GM12864 (cell line): ENCODE data around the gene NEO1.

ENCODE experiments used
- DNase-seq: peaks from one replicate; pipeline ENCODE4 v3.0.0-alpha.2; 2011; ENCODE audit warnings: low read depth
- H3K4me3 ChIP-seq: 2 replicates; pipeline ENCODE4 v1.5.1; 2011; ENCODE audit warnings: mild to moderate bottlenecking, low read depth, low read length, control low read depth
- TF ChIP-seq, protein P1 (sequence below): IDR thresholded peaks from 2 replicates; pipeline ENCODE4 v1.5.1; 2011; ENCODE audit warnings: low read depth, mild to moderate bottlenecking, moderate library complexity, low read length, control low read depth, inconsistent platforms; ENCODE audit errors: missing control alignments

The NEO1 gene

DNA sequence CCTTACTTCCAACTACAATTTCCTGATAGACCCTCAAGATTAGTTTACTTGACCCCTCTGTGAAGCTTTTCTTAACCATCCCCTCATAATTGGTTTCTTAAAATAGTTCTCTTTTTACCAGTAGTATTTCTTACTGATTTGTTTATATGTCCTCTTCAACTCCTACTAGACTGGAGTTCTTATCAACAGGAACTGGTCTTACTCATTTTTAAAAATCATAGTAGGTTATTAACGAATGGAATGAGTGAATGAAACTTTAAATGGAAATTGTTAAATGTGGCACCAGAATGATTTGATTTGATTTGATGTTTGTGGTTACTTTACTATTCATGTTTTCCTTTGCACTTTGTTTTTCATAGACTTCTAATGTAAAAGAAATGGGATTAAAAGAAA, 91.5 kb downstream of the NEO1 start:
- no peak overlapping the region for H3K4me3 ChIP-seq
- TF ChIP-seq, protein P1, sequence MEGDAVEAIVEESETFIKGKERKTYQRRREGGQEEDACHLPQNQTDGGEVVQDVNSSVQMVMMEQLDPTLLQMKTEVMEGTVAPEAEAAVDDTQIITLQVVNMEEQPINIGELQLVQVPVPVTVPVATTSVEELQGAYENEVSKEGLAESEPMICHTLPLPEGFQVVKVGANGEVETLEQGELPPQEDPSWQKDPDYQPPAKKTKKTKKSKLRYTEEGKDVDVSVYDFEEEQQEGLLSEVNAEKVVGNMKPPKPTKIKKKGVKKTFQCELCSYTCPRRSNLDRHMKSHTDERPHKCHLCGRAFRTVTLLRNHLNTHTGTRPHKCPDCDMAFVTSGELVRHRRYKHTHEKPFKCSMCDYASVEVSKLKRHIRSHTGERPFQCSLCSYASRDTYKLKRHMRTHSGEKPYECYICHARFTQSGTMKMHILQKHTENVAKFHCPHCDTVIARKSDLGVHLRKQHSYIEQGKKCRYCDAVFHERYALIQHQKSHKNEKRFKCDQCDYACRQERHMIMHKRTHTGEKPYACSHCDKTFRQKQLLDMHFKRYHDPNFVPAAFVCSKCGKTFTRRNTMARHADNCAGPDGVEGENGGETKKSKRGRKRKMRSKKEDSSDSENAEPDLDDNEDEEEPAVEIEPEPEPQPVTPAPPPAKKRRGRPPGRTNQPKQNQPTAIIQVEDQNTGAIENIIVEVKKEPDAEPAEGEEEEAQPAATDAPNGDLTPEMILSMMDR: no peak
- no peak for DNase-seq

DNA sequence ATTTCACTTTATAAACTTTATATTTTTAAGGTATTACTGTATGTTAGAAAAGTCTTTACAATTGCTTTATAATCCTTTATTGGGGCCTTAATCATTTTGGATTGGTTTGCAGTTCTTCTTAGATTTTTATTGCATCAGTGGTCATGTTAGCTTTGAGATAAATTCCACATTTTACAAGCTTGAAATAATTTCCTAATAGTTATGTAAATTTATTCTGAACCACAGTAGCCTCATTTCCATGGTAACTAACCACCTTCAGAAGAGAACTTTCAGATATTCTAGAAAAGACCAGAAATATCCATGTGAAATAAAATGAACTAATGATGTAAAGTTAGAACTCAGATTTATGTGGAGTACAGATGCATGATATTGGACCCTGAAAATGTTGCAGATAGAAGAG, 94.2 kb downstream of the NEO1 start:
- TF ChIP-seq, protein P1: no peak
- no peak overlapping the region for H3K4me3 ChIP-seq
- no peak for DNase-seq

DNA sequence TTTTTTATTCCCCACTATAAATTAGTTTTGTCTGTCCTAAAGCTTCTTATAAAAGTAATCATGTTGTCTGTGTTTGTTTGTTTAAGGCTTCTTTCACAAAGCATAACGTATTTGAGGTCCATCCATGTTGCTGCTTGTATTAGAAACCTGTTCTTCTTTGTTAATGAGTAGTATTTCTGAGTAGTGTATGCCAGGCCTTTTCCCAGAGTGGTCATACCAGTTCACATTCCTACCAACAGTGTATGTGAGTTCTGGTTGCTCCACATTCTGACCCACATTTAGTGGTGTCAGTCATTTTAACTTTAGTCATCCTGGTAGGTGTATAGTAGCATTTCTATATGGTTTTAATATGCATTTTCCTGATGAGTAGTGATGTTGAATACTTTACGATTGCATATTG, 98.6 kb downstream of the NEO1 start:
- no peak for DNase-seq
- TF ChIP-seq, protein P1: no peak
- H3K4me3 ChIP-seq: no peak overlapping the region

DNA sequence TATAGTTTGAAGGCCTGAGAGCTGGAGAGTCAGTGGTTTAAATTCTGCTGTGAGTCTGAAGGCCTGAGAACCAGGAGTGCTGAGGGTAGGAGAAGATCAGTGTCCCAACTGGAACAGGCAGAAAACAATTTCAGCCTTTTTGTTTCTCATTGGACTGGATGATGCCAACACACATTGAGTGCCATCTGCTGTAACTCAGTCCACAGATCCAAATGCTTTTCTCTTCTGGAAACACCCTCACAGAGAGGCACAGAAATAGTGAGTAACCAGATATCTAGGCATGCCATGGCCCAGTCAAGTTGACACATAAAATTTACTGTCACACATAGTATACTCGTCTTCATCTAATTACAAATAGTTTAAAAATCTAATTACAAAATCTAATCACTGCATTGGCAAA, 100.8 kb downstream of the NEO1 start:
- DNase-seq: no peak
- TF ChIP-seq, protein P1: no peak
- H3K4me3 ChIP-seq: no peak overlapping the region

DNA sequence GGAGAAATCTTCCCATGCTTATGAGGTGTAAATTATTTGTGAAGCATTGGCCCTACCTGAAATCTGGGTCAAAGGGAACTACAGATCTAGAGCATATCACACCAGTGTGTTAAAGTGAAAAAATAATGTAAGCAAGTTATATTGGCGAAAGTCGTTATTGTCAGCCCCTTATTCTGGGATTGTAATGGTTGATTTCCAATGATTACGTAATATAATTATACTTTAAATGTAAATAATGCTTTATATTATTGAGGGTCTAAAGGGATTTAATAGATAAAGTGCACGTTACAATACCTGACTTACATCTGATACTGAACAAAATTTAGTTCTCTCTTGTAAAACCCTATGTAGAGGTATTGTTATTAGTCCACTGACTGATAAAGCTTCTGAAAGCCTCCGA, 101.2 kb downstream of the NEO1 start:
- DNase-seq: no peak
- no peak overlapping the region for H3K4me3 ChIP-seq
- TF ChIP-seq, protein P1: no peak

DNA sequence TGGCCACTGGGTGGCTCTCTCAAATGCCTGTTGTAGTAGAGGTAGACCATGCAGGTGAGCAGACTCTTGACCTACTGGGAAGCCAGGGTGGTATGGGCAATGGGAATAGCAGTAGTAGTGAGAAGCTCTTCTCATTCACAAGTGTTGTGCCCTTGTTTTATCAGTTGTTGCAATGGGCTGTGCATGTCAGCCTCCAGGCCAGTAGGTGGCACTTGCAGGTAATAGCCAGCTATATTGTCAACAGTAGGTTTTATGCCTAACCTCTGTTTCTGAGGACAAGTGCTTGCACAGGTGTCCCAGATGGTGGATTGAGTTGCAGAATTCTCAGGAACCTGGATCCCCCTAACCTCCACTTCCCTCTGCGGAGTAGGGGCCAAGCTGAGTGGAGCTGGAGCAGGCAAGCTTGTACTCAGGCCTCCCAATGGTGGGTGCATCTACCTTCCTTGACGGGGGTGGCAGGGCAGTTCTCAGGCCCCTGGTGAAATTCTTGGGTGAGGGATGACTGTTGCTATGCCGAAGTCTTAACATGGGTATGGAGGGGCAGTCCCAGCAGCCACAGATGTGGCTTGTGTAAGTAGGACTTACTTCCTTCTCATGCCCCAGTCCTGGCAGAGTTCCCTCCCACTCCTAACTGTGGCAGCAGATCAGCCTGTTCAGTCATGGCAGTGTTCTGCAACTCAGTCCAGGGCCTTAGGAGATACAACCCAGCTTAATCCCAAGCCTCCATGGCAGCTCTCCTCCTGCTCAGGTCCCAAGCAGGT, 104.3 kb downstream of the NEO1 start:
- DNase-seq: no peak
- TF ChIP-seq, protein P1: peak; percentile 36
- H3K4me3 ChIP-seq: no peak overlapping the region

DNA sequence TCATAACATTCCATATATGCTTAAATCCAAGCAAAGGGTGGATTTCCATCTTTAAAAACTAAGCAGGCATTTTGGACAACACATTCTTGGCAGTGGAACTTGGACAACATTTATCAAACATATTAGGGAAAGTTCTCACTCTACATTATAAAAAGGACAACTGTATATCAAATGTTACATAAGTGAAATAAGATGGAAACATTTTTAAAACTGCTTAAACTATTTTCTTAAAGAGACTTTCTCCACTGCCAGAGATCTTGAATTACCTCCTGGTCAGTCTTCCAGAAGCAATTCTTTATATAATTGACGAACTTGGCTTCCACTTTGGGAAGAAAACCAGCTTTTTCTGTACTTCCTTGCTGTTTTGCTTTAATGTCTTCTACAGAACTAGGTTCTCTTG, 109.3 kb downstream of the NEO1 start:
- H3K4me3 ChIP-seq: no peak overlapping the region
- DNase-seq: no peak
- TF ChIP-seq, protein P1: no peak
